Endothelial cell (in vitro differentiated cells): ENCODE results near the gene EPOP. TPM values are rescaled to one million over a fixed set of nuclear protein-coding genes. Genes with fewer than 3 reads are reported as not detected.
"Not testable (repeated sequence)": the region's sequence is repeated elsewhere in the genome, so short reads cannot be mapped to it uniquely, and the experiment has no call there.

Experiments
- DNase-seq: peaks from one replicate; pipeline ENCODE4 v3.0.0; 2021; ENCODE audit warnings: low spot score
- H3K27ac Mint-ChIP-seq: one replicate; pipeline ENCODE4 v1.8.0; 2021; ENCODE audit warnings: mixed read lengths, inconsistent platforms; ENCODE audit not compliant: unreplicated experiment
- H3K27me3 Mint-ChIP-seq: one replicate; pipeline ENCODE4 v1.8.0; 2021; ENCODE audit warnings: mild to moderate bottlenecking, moderate library complexity, mixed read lengths, inconsistent platforms; ENCODE audit not compliant: unreplicated experiment
- H3K36me3 Mint-ChIP-seq: one replicate; pipeline ENCODE4 v1.8.0; 2021; ENCODE audit warnings: mild to moderate bottlenecking, low read depth, mixed read lengths, inconsistent platforms; ENCODE audit not compliant: unreplicated experiment
- H3K4me1 Mint-ChIP-seq: one replicate; pipeline ENCODE4 v1.8.0; 2021; ENCODE audit warnings: mild to moderate bottlenecking, mixed read lengths, inconsistent platforms; ENCODE audit not compliant: unreplicated experiment
- H3K4me3 Mint-ChIP-seq: one replicate; pipeline ENCODE4 v1.8.0; 2021; ENCODE audit warnings: mild to moderate bottlenecking, mixed read lengths, inconsistent platforms; ENCODE audit not compliant: unreplicated experiment
- H3K9me3 Mint-ChIP-seq: one replicate; pipeline ENCODE4 v1.8.0; 2021; ENCODE audit warnings: mixed read lengths, inconsistent platforms; ENCODE audit not compliant: unreplicated experiment
- microRNA-seq: library from miRNA; unstranded; fragments of <30 nt; microRNA quantifications from one replicate; pipeline ENCODE4, GENCODE V29; 2020; ENCODE audit not compliant: unreplicated experiment
- total RNA-seq: library from RNA; stranded (reverse); fragmentation: NEBNext Ultra II Directional; extraction: Animal tissue kit (Norgen Biotek cat#: 25700); gene quantifications from one replicate; pipeline ENCODE4 v1.2.1, GENCODE V29; 2021; ENCODE audit not compliant: unreplicated experiment
- TF ChIP-seq, protein P1 (sequence below): fragments of 200-600 bp; sonication (generic); IDR thresholded peaks from one replicate; pipeline ENCODE4 v1.5.0; 2021; ENCODE audit warnings: antibody characterized with exemption; ENCODE audit not compliant: unreplicated experiment

Gene EPOP
- total RNA-seq, 1 donor from 2014 or later: 1.3 TPM

DNA sequence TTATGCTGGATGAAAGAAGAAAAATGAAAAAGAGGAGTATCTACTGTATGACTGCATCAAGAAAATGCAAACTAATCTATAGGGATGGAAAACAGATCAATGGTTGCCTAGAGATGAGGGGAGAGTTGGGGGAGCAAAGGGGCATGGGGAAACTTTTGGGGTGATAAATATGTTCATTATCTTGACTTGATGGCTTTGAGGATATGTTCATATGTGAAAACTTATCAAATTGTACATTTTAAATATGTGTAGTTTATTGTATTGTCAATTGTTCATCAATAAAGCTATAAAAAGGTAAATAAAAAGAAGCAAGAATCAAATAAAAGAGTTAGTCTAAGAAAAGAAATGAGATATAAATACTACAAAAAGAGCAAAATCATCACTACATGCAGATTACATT is 49.3 kb downstream of the EPOP start:
- Mint-ChIP-seq H3K36me3 (no peaks in the 10 kb centered on the region), H3K9me3 (no peaks in the 10 kb centered on the region), H3K27me3 (peaks cover 2% of the 10 kb centered on the region), H3K27ac (no peak overlapping the region), H3K4me1 (no peaks in the 10 kb centered on the region), H3K4me3 (no peak overlapping the region)
- no peak for DNase-seq
- TF ChIP-seq, protein P1, sequence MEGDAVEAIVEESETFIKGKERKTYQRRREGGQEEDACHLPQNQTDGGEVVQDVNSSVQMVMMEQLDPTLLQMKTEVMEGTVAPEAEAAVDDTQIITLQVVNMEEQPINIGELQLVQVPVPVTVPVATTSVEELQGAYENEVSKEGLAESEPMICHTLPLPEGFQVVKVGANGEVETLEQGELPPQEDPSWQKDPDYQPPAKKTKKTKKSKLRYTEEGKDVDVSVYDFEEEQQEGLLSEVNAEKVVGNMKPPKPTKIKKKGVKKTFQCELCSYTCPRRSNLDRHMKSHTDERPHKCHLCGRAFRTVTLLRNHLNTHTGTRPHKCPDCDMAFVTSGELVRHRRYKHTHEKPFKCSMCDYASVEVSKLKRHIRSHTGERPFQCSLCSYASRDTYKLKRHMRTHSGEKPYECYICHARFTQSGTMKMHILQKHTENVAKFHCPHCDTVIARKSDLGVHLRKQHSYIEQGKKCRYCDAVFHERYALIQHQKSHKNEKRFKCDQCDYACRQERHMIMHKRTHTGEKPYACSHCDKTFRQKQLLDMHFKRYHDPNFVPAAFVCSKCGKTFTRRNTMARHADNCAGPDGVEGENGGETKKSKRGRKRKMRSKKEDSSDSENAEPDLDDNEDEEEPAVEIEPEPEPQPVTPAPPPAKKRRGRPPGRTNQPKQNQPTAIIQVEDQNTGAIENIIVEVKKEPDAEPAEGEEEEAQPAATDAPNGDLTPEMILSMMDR: no peak

DNA sequence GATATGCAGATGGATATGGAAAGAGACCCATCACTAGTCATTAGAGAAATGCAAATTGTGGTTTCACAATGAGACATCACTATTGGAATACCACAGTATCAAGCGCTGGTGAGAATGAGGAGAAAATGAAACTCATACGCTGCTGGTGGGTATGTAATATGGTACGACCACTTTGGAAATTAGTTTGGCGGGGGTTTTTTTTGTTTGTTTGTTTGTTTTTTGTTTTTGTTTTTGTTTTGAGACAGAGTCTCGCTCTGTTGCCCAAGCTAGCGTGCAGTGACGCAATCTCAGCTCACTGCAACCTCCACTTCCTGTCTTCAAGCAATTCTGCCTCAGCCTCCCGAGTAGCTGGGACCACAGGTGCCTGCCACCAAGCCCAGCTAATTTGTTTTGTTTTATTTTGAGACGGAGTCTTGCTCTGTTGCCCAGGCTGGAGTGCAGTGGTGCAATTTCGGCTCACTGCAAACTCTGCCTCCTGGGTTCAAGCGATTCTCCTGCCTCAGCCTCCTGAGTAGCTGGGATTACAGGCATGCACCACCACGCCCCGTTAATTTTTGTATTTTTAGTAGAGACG is 49.9 kb downstream of the EPOP start:
- not testable (repeated sequence) for H3K4me1 Mint-ChIP-seq, DNase-seq, H3K27ac Mint-ChIP-seq

More for the DNA sequence above, 49.9 kb downstream of the EPOP start:
- H3K36me3 Mint-ChIP-seq, H3K4me3 Mint-ChIP-seq, H3K27me3 Mint-ChIP-seq, H3K9me3 Mint-ChIP-seq: not testable (repeated sequence)

Small RNAs within 50 kb of the gene (microRNA-seq; reads per million reads assigned to microRNA genes)
- gene MIR4726 (0.42 reads per million), gene MIR4734 (0.42 reads per million)

Other genes with a start within 250 kb of the EPOP start
- 70.5 TPM for gene ARHGAP23, start 246.5 kb downstream of the EPOP start, total RNA-seq
- 0.59 TPM for gene SRCIN1, start 69.0 kb downstream of the EPOP start, total RNA-seq
- 33.8 TPM for gene MLLT6, start 30.3 kb upstream of the EPOP start, total RNA-seq
- 17.0 TPM for gene CISD3, start 55.4 kb upstream of the EPOP start, total RNA-seq
- gene PCGF2, start 73.4 kb upstream of the EPOP start, total RNA-seq: 79.4 TPM
- gene PSMB3, start 77.8 kb upstream of the EPOP start, total RNA-seq: 175 TPM
- gene PIP4K2B, start 124.6 kb upstream of the EPOP start, total RNA-seq: 91.7 TPM
- gene CWC25, start 150.4 kb upstream of the EPOP start, total RNA-seq: 18.1 TPM
- 2,464 TPM for gene RPL23, start 178.8 kb upstream of the EPOP start, total RNA-seq
- gene LASP1, start 195.1 kb upstream of the EPOP start, total RNA-seq: 146 TPM